GM21825 (cell line): Measurements from ENCODE around the gene GSTT4.
"Not testable (repeated sequence)": the region's sequence is repeated elsewhere in the genome, so short reads cannot be mapped to it uniquely, and the experiment has no call there.

Experiments
- ATAC-seq: cut with Tn5 transposase; IDR thresholded peaks from one replicate; pipeline ENCODE4 v1.9.1; 2021; ENCODE audit warnings: mild to moderate bottlenecking, moderate library complexity; ENCODE audit not compliant: unreplicated experiment

GSTT4 gene

DNA sequence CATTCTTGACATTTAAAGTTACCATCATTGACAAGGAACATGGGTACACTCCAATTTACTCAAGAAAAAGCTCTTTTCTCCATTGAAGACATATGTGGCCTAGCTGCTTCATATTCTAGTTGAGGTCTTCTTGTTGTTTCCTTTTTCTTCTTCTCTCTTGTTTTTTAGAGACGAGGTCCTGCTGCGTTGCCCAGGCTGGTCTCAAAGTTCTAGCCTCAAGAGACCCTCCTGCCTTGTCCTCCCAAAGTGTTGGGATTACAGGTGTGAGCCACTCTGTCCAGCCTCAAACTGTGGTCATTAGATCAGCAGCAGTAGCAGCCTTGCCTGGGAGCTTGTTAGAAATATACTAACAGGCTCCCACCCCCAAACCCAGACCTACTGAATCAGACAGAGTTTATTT lies 12.2 kb downstream of the GSTT4 start:
- not testable (repeated sequence) for ATAC-seq

GRCh38 chr22:23989583-23990244 lies 15.5 kb downstream of the GSTT4 start:
- not testable (repeated sequence) for ATAC-seq

GRCh38 chr22:23986538-23987178 lies 18.6 kb downstream of the GSTT4 start:
- ATAC-seq = not testable (repeated sequence)

GRCh38 chr22:23986089-23986488 lies 19.2 kb downstream of the GSTT4 start:
- ATAC-seq = not testable (repeated sequence)

DNA sequence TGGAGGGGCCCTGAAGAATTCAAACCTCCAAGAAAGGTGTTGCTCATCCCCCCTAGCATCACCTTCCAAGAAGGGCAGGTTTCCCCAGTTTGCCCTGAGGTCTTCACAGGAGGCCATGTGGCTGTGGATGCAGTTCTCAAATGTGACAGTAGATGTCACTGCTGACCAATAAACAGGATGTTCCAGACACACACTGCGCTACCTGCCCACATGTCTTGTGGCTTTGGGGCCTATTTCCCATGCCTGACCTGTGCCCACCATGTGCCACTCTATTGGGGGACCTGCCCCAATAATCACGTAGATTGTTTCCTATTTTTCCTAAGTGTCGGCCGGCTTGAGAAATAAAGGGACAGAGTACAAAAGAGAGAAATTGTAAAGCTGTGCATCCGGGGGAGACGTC lies 20.8 kb downstream of the GSTT4 start:
- ATAC-seq = no peak

DNA sequence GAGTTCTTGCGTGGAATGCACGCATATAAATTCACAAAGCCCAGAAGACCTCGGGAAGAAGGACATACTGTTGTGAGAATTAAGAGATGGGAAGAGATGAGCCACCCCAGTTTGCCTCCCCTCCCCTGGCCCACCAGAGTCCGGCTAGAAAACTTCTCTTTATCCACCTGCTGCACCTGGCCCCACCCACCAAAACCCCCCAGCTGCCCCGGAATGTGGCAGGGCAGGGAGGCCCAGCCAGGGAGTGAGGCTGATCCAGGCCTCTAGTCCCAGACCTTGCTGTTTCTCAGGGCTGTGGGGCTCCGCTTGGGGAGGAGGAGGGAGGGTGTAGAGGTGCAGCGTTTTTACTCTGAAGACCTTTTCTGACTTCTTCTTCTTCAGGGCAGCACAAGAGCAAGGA lies 24.7 kb downstream of the GSTT4 start:
- not testable (repeated sequence) for ATAC-seq

GRCh38 chr22:23979557-23980240 lies 25.6 kb downstream of the GSTT4 start, which contains the start of gene GSTT2:
Gene GSTT2, plus strand, starts transcription at chr22:23980134.
- ATAC-seq = not testable (repeated sequence)

DNA sequence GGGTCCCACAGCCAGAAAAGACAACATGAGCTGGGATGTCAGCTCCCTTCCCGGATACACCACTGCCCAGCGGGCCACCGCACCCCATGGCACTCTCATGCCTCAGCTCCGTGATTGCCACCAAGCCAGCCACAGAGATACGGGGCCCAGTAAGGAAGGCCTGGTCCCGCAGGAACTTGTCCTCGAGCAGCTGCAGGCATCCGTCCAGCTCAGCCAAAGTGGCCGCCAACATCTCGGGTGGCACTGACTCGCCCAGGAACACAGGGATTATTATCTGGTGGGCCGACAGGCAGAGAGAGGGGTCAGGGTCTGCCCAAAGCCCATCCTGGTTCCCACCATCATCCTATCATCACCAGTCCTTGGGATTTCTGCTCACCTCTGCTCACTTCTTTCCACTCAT lies 27.9 kb downstream of the GSTT4 start:
- ATAC-seq = not testable (repeated sequence)

GRCh38 chr22:23974836-23975352 lies 30.4 kb downstream of the GSTT4 start:
- peak; percentile 27 for ATAC-seq

DNA sequence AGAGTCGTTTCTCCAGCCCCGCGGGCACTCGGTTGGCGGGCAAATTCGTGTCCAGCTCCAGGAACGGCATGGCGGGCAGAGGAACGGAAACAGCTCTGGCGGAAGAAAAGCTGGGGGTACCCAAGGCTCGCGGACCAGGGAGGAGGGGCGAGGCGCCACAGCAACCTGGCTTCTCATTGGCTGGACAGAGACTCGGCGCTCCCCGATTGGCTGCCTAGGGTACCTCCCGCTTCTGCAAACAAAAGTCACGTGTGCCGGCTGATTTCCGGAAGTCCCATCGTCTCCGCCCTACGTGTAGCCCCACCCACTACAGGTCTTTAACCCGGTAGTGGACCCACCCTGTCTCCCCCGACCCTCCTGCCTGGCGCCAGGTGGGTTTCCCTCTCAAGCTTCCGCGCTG lies 30.9 kb downstream of the GSTT4 start, which contains the start of gene DDT:
Gene DDT (minus strand): TSS at position 97 of the 400 bp plus-strand sequence. CDS start 27 bp downstream, at position 70.
- ATAC-seq = peak; percentile 85

DNA sequence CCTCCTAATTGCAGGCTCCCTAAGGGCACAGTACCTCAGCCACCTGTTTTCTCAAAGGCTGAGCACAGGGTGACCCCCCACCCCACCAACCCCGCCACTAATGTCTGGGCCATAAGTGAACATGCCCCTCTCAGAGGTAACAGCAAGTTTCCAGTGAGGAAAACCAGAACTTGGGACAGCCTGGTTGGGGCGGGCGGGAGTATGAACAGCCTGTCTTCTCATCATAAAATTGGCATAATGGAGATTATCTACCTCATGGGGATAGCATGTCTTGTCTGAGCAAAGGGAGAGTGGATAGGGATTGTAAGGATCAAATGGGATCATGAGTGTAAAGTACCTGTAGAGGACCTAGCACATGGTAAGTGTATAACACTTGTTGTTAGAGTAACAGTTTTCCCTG lies 33.3 kb downstream of the GSTT4 start:
- not testable (repeated sequence) for ATAC-seq

DNA sequence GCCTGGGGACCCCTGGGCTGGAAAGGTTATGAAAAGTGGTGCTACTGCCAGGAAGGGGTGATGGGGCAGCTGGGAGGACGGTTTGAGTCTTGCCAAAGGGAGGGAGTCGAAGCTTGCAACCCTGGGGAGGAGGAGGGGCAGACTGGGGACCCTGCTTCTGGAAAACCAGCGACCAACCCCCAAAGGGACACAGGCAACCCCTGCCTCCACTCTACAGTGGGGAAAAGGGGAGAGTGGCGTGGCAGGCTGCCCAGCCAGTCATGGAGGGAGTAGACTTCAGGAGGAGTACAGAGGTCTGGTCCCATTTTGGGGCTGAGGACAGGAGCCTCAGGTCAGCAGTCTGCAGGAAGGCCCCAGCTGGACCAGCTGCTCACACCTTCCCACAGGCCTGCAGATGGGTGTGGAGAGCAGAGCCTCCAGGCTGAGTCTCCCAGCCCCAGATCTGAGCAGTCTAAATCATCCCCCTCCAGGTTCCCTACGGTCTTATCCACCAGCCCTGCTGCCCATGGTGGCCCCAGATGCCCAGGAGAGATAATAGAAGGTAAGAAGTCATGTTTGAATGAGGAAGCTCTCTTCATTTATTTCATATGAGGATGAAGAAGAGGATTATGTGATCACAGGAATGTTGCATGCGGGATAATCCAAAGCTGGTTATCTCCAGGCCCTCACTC lies 34.3 kb downstream of the GSTT4 start:
- no peak for ATAC-seq

DNA sequence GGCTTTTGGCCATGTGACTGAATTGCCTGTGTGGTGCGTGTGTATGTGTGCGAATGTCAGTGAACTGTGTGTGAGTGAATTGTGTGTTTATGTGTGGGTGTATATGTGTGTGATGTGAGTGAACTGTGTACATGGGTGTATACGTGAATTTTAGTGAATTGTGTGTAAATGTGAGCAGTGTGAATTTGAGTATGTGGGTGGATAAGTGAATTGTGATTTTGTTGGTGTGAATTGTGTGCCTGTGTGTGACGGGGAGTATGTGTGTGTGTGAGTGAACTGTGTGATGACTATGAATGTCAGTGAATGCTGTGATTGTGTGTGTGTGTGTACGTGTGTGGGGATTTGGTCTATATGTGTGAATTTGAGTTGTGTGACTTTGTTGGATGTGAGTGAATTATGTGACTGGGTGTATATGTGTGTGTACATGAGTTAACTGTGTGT lies 35.0 kb downstream of the GSTT4 start:
- no peak for ATAC-seq

DNA sequence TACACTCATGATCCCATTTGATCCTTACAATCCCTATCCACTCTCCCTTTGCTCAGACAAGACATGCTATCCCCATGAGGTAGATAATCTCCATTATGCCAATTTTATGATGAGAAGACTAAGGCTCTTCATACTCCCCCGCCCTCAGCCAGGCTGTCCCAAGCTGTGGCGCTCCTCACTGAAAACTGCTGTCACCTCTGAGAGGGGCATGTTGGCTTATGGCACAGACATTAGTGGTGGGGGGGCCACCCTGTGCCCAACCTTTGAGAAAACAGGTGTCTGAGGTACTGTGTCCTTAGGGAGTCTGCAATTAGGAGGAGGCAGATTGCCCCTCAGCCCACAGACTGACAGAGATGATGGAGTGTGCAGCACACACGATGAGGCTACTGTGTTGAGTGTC lies 36.2 kb downstream of the GSTT4 start:
- no peak for ATAC-seq

DNA sequence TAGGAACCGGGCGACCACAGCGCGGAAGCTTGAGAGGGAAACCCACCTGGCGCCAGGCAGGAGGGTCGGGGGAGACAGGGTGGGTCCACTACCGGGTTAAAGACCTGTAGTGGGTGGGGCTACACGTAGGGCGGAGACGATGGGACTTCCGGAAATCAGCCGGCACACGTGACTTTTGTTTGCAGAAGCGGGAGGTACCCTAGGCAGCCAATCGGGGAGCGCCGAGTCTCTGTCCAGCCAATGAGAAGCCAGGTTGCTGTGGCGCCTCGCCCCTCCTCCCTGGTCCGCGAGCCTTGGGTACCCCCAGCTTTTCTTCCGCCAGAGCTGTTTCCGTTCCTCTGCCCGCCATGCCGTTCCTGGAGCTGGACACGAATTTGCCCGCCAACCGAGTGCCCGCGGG lies 38.7 kb downstream of the GSTT4 start, which contains the start of gene DDTL:
Gene DDTL (plus strand): TSS at position 321 of the 400 bp plus-strand sequence. CDS start 27 bp downstream, at position 348.
- peak; percentile 84 for ATAC-seq

DNA sequence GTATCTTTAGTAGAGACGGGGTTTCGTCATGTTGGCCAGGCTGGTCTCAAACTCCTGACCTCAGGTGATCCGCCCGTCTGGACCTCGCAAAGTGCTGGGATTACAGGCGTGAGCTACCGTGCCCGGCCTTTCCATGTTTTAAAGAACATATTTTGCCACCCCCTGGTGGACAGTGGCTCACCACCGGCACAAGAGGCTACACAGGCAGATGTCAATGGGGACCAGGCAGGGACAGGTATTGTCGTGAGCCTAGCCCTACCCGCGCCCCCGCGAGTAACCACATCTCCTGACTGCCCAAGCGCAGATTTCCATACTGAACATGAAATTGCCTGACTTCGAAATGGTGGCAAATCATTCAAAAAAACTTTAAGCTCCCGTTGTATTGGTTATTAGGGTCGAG lies 39.2 kb downstream of the GSTT4 start:
- ATAC-seq = peak; percentile 23

DNA sequence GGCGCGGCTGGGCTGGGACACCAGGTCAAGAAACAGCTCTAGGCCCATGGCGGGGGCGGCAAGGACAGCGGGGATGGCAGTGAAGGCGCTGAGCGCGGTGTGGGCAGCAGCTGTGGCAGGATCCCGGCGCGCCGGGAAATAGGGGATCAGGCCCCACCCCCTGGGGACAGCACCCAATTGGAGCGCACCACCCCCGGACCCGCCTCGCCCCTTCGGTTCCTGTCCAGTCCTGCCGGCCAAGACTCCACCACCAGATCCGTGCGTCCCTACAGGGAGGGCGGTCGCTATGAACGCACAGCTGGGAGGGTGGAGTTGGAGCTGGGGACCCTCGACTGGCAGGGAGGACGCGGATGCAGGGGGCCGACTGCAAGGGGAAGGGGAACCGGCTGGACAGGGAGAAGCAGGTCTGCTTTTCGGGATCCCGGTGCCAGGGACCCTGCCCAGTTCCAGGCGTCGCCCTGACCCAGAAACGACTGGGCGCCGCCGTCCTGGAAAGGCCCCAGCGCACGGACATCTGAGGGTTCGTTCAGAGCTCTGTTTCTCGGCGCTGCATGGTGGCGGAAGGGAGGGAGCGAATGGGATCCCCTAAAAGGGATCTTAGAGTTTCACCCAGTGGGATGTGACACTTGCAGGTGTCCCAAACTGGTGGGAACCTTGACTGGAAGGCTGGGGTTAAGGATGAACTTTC lies 44.0 kb downstream of the GSTT4 start, which contains the start of gene GSTT2B:
Gene GSTT2B (minus strand): TSS at position 112 of the 688 bp plus-strand sequence. CDS start 64 bp downstream, at position 48.
- ATAC-seq = not testable (repeated sequence)

DNA sequence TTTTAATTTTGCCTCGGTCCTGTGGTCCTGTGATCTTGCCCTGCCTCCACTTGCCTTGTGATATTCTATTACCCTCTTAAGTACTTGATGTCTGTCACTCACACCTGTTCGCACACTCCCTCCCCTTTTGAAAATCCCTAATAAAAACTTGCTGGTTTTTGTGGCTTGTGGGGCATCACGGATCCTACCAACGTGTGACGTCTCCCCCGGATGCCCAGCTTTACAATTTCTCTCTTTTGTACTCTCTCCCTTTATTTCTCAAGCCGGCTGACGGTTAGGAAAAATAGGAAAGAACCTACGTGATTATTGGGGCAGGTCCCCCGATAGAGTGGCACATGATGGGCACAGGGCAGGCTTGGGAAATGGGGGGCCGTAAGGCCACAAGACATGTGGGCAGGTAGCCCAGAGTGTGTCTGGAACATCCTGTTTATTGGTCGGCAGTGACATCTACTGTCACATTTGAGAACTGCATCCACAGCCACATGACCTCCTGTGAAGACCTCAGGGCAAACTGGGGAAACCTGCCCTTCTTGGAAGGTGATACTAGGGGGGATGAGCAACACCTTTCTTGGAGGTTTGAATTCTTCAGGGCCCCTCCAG lies 48.9 kb downstream of the GSTT4 start:
- ATAC-seq = not testable (repeated sequence)

- ATAC-seq = not testable (repeated sequence)
These were observed 49.4 kb downstream of the GSTT4 start for GRCh38 chr22:23955886-23956285.

DNA sequence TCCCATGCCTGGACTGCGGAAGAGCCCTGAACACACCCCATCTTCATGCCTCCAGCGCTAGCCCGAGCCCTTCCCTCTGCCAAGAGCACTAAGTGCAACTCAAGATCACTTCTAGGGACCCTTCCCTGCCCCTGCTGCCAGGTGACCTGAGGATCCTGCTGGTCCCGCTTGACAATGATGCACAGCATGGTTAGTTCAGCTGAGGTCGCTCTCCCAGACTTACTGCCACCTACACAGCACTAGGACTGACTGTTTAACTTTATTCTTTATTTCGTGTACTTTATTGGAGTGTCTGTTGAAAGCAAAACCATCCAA lies 50.3 kb downstream of the GSTT4 start:
- not testable (repeated sequence) for ATAC-seq
